K562 (cell line): ENCODE results near the gene NMRAL1. TPM values are rescaled to one million over a fixed set of nuclear protein-coding genes. Genes with fewer than 3 reads are reported as not detected.

Source experiments
- ATAC-seq: fragments of 200-7000 bp; cut with Tn5 transposase; 3 replicates; pipeline ENCODE4 v1.9.1; 2020; ENCODE audit warnings: moderate library complexity
- BruUV-seq: library from RNA; stranded (reverse); fragments of 400-500 nt; replicated peaks from 2 replicates; lab custom pipeline; 2021; lab: Mats Ljungman, UMichigan
- CTCF ChIA-PET: fragments of 300-600 bp; formaldehyde crosslinking; extraction: SDS; loops from one replicate; lab custom pipeline; 2021; ENCODE audit warnings: low intra/inter-chr PET ratio; lab: Yijun Ruan, JAX
- POLR2A ChIA-PET: fragments of 300-600, 350-650 bp; sonication (Branson Sonifier 250); formaldehyde crosslinking; extraction: SDS; loops from one replicate; lab custom pipeline; 2021; ENCODE audit warnings: antibody characterized with exemption, inconsistent platforms; lab: Yijun Ruan, JAX
- DNase-seq, 4 experiments: peaks; one replicate each; pipeline versions ENCODE4 v3.0.0 to v3.0.0-alpha.2; 2011 to 2018; ENCODE audit warnings: low spot score in 3 of 4, mixed read lengths in 3 of 4; ENCODE audit errors: extremely low read depth in 1 of 4
- FAIRE-seq: peaks from 2 replicates; lab custom pipeline; 2011; peaks lifted over from hg19 to GRCh38; lab: Jason Lieb, UNC
- H2AFZ ChIP-seq: 2 replicates; pipeline ENCODE4 v1.6.0; 2011; ENCODE audit warnings: low read depth, low read length, control low read depth, inconsistent platforms
- H3K27ac ChIP-seq: fragments of 200-600 bp; 3 replicates; pipeline ENCODE4 v1.8.0; 2011; ENCODE audit warnings: low read depth, mild to moderate bottlenecking, control low read depth, inconsistent platforms, low read length, moderate library complexity, mixed read lengths; ENCODE audit errors: extremely low read depth
- H3K27me3 ChIP-seq, 2 experiments: fragments of 300-600 bp in 1 of 2; 2 replicates in 1 of 2; 3 replicates in 1 of 2; pipeline versions ENCODE4 v1.6.0 to v1.8.0; 2011; ENCODE audit warnings: inconsistent platforms in 2 of 2, low read length in 2 of 2, mild to moderate bottlenecking in 1 of 2, mixed read lengths in 1 of 2, moderate library complexity in 1 of 2; ENCODE audit not compliant: control insufficient read depth in 2 of 2, insufficient read depth in 2 of 2
- H3K36me3 ChIP-seq: fragments of 300-600 bp; 3 replicates; pipeline ENCODE4 v1.8.0; 2011; ENCODE audit warnings: mild to moderate bottlenecking, low read length, inconsistent platforms; ENCODE audit not compliant: control insufficient read depth, insufficient read depth
- H3K4me1 ChIP-seq, 2 experiments: fragments of 200-600 bp in 1 of 2; replicated peaks in 1 of 2; 2 replicates in 1 of 2; 3 replicates in 1 of 2; pipeline versions ENCODE4 v1.5.1 to v1.8.0; 2011; ENCODE audit warnings: inconsistent platforms in 2 of 2, low read length in 2 of 2, mild to moderate bottlenecking in 1 of 2, mixed read lengths in 1 of 2, moderate library complexity in 1 of 2; ENCODE audit not compliant: control insufficient read depth in 2 of 2, insufficient read depth in 2 of 2
- H3K4me2 ChIP-seq: 2 replicates; pipeline ENCODE4 v1.6.1; 2011; ENCODE audit warnings: low read length, control low read depth, inconsistent platforms, mixed read lengths; ENCODE audit not compliant: insufficient read depth
- H3K4me3 ChIP-seq: fragments of 200-600 bp; sonication (generic), shearing (Covaris generic); 2 replicates; pipeline ENCODE4 v1.5.1; 2016; ENCODE audit warnings: control low read depth, inconsistent platforms
- H3K79me2 ChIP-seq: fragments of 200-600 bp; 3 replicates; pipeline ENCODE4 v1.8.0; 2011; ENCODE audit warnings: low read length, inconsistent platforms; ENCODE audit not compliant: control insufficient read depth, insufficient read depth
- H3K9ac ChIP-seq, 2 experiments: 2 replicates each; pipeline versions ENCODE4 v1.6.0 to v1.6.1; 2011; ENCODE audit warnings: low read depth in 2 of 2, low read length in 2 of 2, control low read depth in 1 of 2, inconsistent platforms in 1 of 2, mild to moderate bottlenecking in 1 of 2, mixed read lengths in 1 of 2; ENCODE audit not compliant: insufficient read depth in 1 of 2
- H3K9me1 ChIP-seq: one replicate; pipeline ENCODE4 v1.6.0; 2011; ENCODE audit warnings: inconsistent platforms, mild to moderate bottlenecking, low read length, moderate library complexity; ENCODE audit not compliant: control insufficient read depth, insufficient read depth
- H3K9me3 ChIP-seq: replicated peaks from 2 replicates; pipeline ENCODE4 v1.5.1; 2011; ENCODE audit warnings: low read depth, low read length, inconsistent platforms; ENCODE audit not compliant: control insufficient read depth, insufficient read depth
- H4K20me1 ChIP-seq: replicated peaks from 2 replicates; pipeline ENCODE4 v1.6.1; 2011; ENCODE audit warnings: low read length, inconsistent platforms, mixed read lengths; ENCODE audit not compliant: control insufficient read depth, insufficient read depth
- CBFA2T2 ChIP-seq: fragments of 450-650 bp; conservative IDR thresholded peaks from 2 replicates; pipeline ENCODE4 v1.6.1; 2017; ENCODE audit warnings: mild to moderate bottlenecking
- FIP1L1 ChIP-seq: fragments of 200-400 bp; formaldehyde crosslinking; IDR thresholded peaks from 2 replicates; pipeline ENCODE4 v1.6.1; 2018; ENCODE audit warnings: mild to moderate bottlenecking, low read depth, low read length; ENCODE audit not compliant: poor library complexity, severe bottlenecking
- GMEB1 ChIP-seq: fragments of 250-450 bp; sonication (Bioruptor Pico); IDR thresholded peaks from 2 replicates; pipeline ENCODE4 v1.4.0; 2020; ENCODE audit warnings: mild to moderate bottlenecking
- MGA ChIP-seq: fragments of 450-650 bp; IDR thresholded peaks from 2 replicates; pipeline ENCODE4 v1.6.1; 2016; ENCODE audit warnings: mild to moderate bottlenecking, moderate library complexity
- UBTF ChIP-seq, 2 experiments: IDR thresholded peaks; 2 replicates each; pipeline ENCODE4 v1.6.1; 2012; ENCODE audit warnings: improper control_type of control experiment in 2 of 2, low read depth in 2 of 2, low read length in 2 of 2, borderline replicate concordance in 1 of 2
- ZNF586 ChIP-seq: fragments of 450-650 bp; formaldehyde crosslinking; conservative IDR thresholded peaks from 2 replicates; pipeline ENCODE4 v1.4.0; 2020; ENCODE audit warnings: mild to moderate bottlenecking, moderate library complexity
- WGBS: fragments of 100-300 bp; shearing (Covaris generic); methylation state at CpG from one replicate; pipeline ENCODE4 v1.1.6; 2016; ENCODE audit warnings: low coverage, mixed read lengths; ENCODE audit not compliant: insufficient coverage; ENCODE audit errors: missing lambda C conversion rate; 5-methylcytosine and 5-hydroxymethylcytosine counted together
- in situ Hi-C: fragments of 300-500 bp; cut with MboI; formaldehyde crosslinking; loops from 4 replicates; pipeline ENCODE4 v1.15.0; 2018; ENCODE audit warnings: inconsistent platforms, mixed read lengths
- intact Hi-C: fragments of 100-400 bp; cut with micrococcal nuclease; formaldehyde crosslinking; loops from 2 replicates; pipeline ENCODE4 v1.14.2; 2022
- polyA plus RNA-seq, 8 experiments: library from polyadenylated mRNA; depleted of rRNA in 4 of 8; stranded (reverse) in 5 of 8; unstranded in 3 of 8; fragments of >200 nt; fragmentation: Nextera tagmentation in 2 of 8; fragmentation: Illumina TruSeq in 1 of 8; extraction: Ambion mirVana in 2 of 8; extraction: Trizol in 1 of 8; gene quantifications; 2 replicates each; pipeline versions ENCODE4 v1.2.1 to v1.2.3, GENCODE V29; 2011 to 2014; ENCODE audit warnings: inconsistent platforms in 1 of 8, missing spikeins in 1 of 8
- total RNA-seq, 7 experiments: library from RNA; depleted of rRNA in 6 of 7; stranded (reverse); fragments of >200 nt in 6 of 7; fragmentation: Illumina TruSeq in 2 of 7; extraction: Trizol in 2 of 7; gene quantifications; 2 replicates each; pipeline versions ENCODE4 v1.2.1 to v1.2.3, GENCODE V29; 2011 to 2021; ENCODE audit warnings: low replicate concordance in 1 of 7

NMRAL1 gene
- total and polyA plus RNA-seq, 9 of the 15 experiments (the other 6 are each of a cell fraction or from before 2014, with no cell fraction given) = 6.3 to 116 (median 63.2) TPM

- Histone ChIP-seq H3K4me2 (no peak overlapping the region), H3K9me3 (no peaks in the 10 kb centered on the region), H3K27me3 (no peaks in the 10 kb centered on the region), H3K36me3 (peaks cover 27% of the 10 kb centered on the region), H3K4me3 (no peak overlapping the region), H3K27ac (no peak overlapping the region), H3K9ac (no peak overlapping the region), H3K9me1 (no peaks in the 10 kb centered on the region), H3K4me1 (peaks cover 0 to 2% of the 10 kb centered on the region in 2 experiments; a peak in 2 of 5 replicates), H4K20me1 (peaks cover 7% of the 10 kb centered on the region; the same call in 1 of the 2 replicates), H2AFZ (no peak overlapping the region), H3K79me2 (peaks cover 42% of the 10 kb centered on the region; the same call in 2 of the 3 replicates)
- intact Hi-C loops (no loop called here), in situ Hi-C loops (no loop called here)
- ATAC-seq (no peak), FAIRE-seq (peak; percentile 42), DNase-seq (no peak)
- WGBS = 94% methylated on average over 4 of the region's 4 CpGs
- CTCF ChIA-PET = no interaction called here
- POLR2A ChIA-PET = interaction anchor here (0.5 to 3.4 kb wide), 2 partner anchors 9 to 16 kb away, joined by 3 to 10 read pairs; no protein-coding TSS in a partner anchor
- BruUV-seq = no TSS peak
- TF ChIP-seq MGA (no peak), FIP1L1 (no peak), CBFA2T2 (no peak), GMEB1 (no peak), ZNF586 (CRISPR knock-in tag) (no peak), UBTF (IDR thresholded peaks at IDR 0.05; ENCODE audit: borderline replicate concordance in 1 of 2, low read depth in 2 of 2, low read length in 2 of 2) (no peak)
Observed at GRCh38 chr16:4499196-4499555, 24.8 kb upstream of the NMRAL1 start.
